Uterus (tissue), 4 donors: ENCODE results near the gene CTNND2. TPM values are rescaled to one million over a fixed set of nuclear protein-coding genes. Genes with fewer than 3 reads are reported as not detected.
"Not testable (repeated sequence)": the region's sequence is repeated elsewhere in the genome, so short reads cannot be mapped to it uniquely, and the experiment has no call there.

Experiments
- DNase-seq, 2 donors: peaks; one replicate each; pipeline ENCODE4 v3.0.0-alpha.2; 2019 to 2020
- H3K27ac ChIP-seq, 2 donors: fragments of 200-600 bp; sonication (generic); 1 replicate in 1 of 2; 2 replicates in 1 of 2; pipeline ENCODE4 v1.5.1; 2016 to 2018
- H3K27me3 ChIP-seq, 2 donors: fragments of 200-600 bp; sonication (generic); one replicate each; pipeline ENCODE4 v1.5.1; 2018 to 2019; ENCODE audit warnings: control low read depth in 1 of 2
- H3K36me3 ChIP-seq, 2 donors: fragments of 200-600 bp; sonication (generic); one replicate each; pipeline ENCODE4 v1.5.1; 2019; ENCODE audit warnings: control low read depth in 1 of 2
- H3K4me1 ChIP-seq, 2 donors: fragments of 200-600 bp; sonication (generic); one replicate each; pipeline ENCODE4 v1.5.1; 2018 to 2019; ENCODE audit warnings: control low read depth in 1 of 2
- H3K4me3 ChIP-seq, 2 donors: fragments of 200-600 bp; sonication (generic); 1 replicate in 1 of 2; 2 replicates in 1 of 2; pipeline ENCODE4 v1.5.1; 2018 to 2019; ENCODE audit warnings: mild to moderate bottlenecking in 1 of 2
- H3K9me3 ChIP-seq, 2 donors: fragments of 200-600 bp; sonication (generic); one replicate each; pipeline ENCODE4 v1.5.1; 2019; ENCODE audit warnings: control low read depth in 1 of 2
- CTCF ChIP-seq, 4 experiments: fragments of 200-600 bp in 2 of 4; fragments of 450-650 bp in 2 of 4; sonication (generic) in 2 of 4; IDR thresholded peaks; one replicate each; pipeline ENCODE4 v1.5.1; 2016 to 2019; ENCODE audit warnings: antibody characterized with exemption in 4 of 4, mild to moderate bottlenecking in 2 of 4, moderate library complexity in 1 of 4
- POLR2A ChIP-seq, 2 donors: fragments of 450-650 bp; IDR thresholded peaks; one replicate each; pipeline ENCODE4 v1.6.1; 2016; ENCODE audit warnings: antibody characterized with exemption in 2 of 2, mild to moderate bottlenecking in 1 of 2, moderate library complexity in 1 of 2
- intact Hi-C: fragments of 100-400 bp; cut with DNase I; formaldehyde crosslinking; loops from one replicate; pipeline ENCODE4 v1.15.1; 2023; ENCODE audit warnings: low total_unique reads
- total RNA-seq, 4 donors: library from RNA; depleted of rRNA in 3 of 4; stranded (reverse); fragments of >200 nt in 3 of 4; gene quantifications; one replicate each; pipeline versions ENCODE4 v1.1.0 to v1.2.4, GENCODE V29; 2014 to 2023
- donor health status: DM: yes; HTN: yes; CAD: no.

CTNND2 gene
- total RNA-seq, 4 donors from 2014 or later: 0.49 to 1.2 TPM; not detected in 2

- H3K4me3 ChIP-seq: no peak overlapping the region
- TF ChIP-seq POLR2A (IDR thresholded peaks at IDR 0.05): no peak
- no peak for TF ChIP-seq CTCF (IDR thresholded peaks at IDR 0.05)
- H3K9me3 ChIP-seq: no peaks in the 10 kb centered on the region
- no peaks in the 10 kb centered on the region for H3K27me3 ChIP-seq
- intact Hi-C loops: no loop called here
- no peak for DNase-seq
- no peaks in the 10 kb centered on the region for H3K4me1 ChIP-seq
- no peaks in the 10 kb centered on the region for H3K36me3 ChIP-seq
- H3K27ac ChIP-seq: no peak overlapping the region
These were observed 893.6 kb downstream of the CTNND2 start for GRCh38 chr5:11010429-11011210.

GRCh38 chr5:11009576-11009975, 894.7 kb downstream of the CTNND2 start:
- Histone ChIP-seq H3K27ac (no peak overlapping the region), H3K9me3 (no peaks in the 10 kb centered on the region), H3K4me1 (no peaks in the 10 kb centered on the region), H3K4me3 (no peak overlapping the region), H3K36me3 (no peaks in the 10 kb centered on the region), H3K27me3 (no peaks in the 10 kb centered on the region)
- DNase-seq: no peak
- intact Hi-C loops: no loop called here
- TF ChIP-seq CTCF (IDR thresholded peaks at IDR 0.05) (no peak), POLR2A (IDR thresholded peaks at IDR 0.05) (no peak)

GRCh38 chr5:11007269-11007870, 896.9 kb downstream of the CTNND2 start:
- Histone ChIP-seq H3K36me3 (no peaks in the 10 kb centered on the region), H3K4me1 (no peaks in the 10 kb centered on the region), H3K27me3 (no peaks in the 10 kb centered on the region), H3K4me3 (no peak overlapping the region), H3K27ac (no peak overlapping the region), H3K9me3 (no peaks in the 10 kb centered on the region)
- TF ChIP-seq CTCF (IDR thresholded peaks at IDR 0.05) (no peak), POLR2A (IDR thresholded peaks at IDR 0.05) (no peak)
- intact Hi-C loops: no loop called here
- DNase-seq: no peak

GRCh38 chr5:11004523-11004922, 899.7 kb downstream of the CTNND2 start:
- H3K4me3 ChIP-seq, DNase-seq, intact Hi-C loops, H3K4me1 ChIP-seq, H3K36me3 ChIP-seq, H3K9me3 ChIP-seq, H3K27ac ChIP-seq, H3K27me3 ChIP-seq: not testable (repeated sequence)

GRCh38 chr5:11000515-11001353, 903.5 kb downstream of the CTNND2 start:
- H3K27ac ChIP-seq: no peak overlapping the region
- TF ChIP-seq CTCF (IDR thresholded peaks at IDR 0.05) (no peak), POLR2A (IDR thresholded peaks at IDR 0.05) (no peak)
- no peaks in the 10 kb centered on the region for H3K9me3 ChIP-seq
- H3K36me3 ChIP-seq: no peaks in the 10 kb centered on the region
- no peaks in the 10 kb centered on the region for H3K27me3 ChIP-seq
- no peak overlapping the region for H3K4me3 ChIP-seq
- intact Hi-C loops: no loop called here
- DNase-seq: no peak
- no peaks in the 10 kb centered on the region for H3K4me1 ChIP-seq
